IPS DF 19.7 (cell line): Measurements from ENCODE around the gene CLCN1.

Experiments used
- DNase-seq: peaks from one replicate; pipeline ENCODE4 v3.0.0-alpha.2; 2013; ENCODE audit warnings: low read depth, low spot score

The CLCN1 gene

GRCh38 chr7:143295870-143296269 is 20.0 kb upstream of the CLCN1 start:
- no peak for DNase-seq

DNA sequence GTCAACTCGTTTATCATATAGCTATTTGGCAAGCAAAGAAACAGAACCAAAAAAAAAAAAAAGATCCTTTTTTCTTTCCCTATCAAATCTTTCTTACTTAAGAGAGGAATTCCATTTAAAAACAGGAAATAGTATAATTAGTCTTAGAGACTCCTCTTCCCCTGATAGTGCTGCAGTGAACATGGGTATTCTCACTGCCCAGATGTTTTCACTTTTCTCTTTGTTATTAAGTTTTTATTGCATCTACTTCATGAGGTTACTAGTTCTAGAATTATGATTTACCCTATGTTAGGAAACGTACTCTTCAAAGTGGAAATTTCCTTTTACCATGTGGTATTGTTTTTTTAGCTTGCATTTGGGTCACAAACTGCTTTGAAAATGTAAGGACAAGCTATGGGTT is 19.2 kb upstream of the CLCN1 start:
- no peak for DNase-seq

DNA sequence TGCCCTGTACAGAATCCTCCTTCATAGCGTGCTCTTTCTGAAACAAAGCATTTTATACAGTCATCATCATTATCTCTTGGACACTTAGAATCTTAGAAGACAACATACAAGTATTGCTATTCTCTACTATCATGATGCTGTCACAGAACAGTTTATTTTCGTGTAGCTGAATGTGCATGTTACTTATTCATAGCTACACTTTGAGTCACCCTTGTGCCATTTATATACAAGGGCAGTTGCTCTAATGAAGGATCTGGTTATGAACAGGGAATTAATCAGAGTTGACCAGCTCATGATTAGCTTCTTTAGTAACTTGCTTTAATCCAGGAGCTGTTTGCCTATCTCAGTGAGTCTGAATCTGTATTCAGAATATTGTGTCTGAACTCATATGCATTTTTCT is 16.6 kb upstream of the CLCN1 start:
- DNase-seq: no peak

DNA sequence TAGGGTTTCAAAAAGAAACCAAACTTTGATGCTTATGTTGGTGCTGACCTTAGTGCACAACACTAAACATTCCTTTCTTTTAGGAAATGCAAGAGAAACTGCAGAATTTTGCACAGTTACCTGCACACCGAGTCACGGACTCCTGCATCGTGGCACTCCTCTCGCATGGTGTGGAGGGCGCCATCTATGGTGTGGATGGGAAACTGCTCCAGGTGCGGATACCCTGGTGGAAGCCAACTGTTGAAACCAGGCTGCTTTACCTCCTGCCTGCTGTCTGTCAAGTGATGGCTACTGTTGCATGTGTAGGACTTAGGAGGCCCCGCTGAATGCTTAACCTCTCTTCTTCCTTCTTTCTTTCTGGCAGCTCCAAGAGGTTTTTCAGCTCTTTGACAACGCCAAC is 16.1 kb upstream of the CLCN1 start:
- DNase-seq: no peak

DNA sequence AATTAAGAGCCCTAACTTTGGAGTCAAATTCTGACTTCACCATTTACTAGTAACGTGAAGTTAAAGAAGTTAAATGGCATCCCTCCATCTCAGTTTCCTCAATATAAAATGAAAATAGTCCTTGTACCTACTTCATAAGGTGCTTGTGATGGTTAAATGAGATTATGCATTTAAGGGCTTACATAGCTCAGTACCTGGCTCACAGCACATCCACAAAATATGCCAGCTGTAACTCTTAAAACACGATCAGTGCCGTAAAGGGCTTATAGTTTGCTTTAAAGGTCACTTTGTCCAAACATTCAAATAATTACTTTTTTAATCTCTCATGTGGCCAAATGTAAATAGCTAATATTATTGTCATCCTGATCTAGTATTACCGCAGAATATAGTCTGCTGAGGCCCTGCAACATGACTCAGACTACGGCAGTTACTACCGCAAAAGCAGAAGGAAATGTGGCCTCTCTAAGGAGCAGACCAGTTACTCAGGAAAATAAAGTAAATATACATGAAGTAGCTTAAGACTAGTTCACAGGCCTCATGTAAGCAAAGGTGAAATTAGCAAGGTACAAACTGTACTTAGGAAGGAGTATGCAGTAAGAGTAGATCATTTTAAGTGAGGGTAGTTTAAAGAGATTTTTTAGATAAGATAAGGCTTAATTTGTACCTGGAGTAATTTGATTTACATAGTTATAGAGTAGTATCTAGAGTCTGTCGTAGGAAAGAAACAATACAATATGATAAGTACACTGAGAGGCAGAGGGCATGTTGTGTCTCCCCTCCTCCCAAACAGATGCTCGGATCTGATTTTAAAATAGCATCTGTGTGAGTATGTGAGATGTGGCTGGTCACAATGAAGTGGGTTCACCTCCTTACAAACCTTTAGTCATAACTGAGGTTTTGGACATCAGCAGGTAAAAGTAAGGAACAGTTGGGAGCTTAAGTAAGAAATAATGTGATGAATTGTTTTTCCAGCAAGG is 14.7 kb upstream of the CLCN1 start:
- DNase-seq: no peak

DNA sequence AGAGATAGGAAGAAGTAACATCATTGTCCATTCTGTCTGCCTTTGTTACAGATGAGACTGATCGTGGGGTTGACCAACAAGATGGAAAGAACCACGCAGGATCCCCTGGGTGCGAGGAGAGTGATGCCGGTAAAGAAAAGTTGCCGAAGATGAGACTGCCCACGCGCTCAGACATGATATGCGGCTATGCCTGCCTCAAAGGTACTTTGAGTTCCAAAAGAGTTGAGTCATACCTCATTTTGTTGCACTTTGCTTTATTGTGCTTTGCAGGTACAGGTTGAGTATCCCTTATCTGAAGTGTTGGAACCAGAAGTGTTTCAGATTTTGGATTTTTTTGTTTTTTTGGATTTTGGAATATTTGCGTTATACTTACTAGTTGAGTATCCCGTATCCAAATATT is 12.2 kb upstream of the CLCN1 start:
- no peak for DNase-seq

DNA sequence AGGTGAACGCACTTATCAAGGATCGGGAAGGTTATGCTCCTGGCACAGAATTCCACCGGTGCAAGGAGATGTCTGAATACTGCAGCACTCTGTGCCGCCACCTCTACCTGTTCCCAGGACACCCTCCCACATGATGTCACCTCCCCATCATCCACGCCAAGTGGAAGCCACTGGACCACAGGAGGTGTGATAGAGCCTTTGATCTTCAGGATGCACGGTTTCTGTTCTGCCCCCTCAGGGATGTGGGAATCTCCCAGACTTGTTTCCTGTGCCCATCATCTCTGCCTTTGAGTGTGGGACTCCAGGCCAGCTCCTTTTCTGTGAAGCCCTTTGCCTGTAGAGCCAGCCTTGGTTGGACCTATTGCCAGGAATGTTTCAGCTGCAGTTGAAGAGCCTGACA is 11.0 kb upstream of the CLCN1 start:
- no peak for DNase-seq

DNA sequence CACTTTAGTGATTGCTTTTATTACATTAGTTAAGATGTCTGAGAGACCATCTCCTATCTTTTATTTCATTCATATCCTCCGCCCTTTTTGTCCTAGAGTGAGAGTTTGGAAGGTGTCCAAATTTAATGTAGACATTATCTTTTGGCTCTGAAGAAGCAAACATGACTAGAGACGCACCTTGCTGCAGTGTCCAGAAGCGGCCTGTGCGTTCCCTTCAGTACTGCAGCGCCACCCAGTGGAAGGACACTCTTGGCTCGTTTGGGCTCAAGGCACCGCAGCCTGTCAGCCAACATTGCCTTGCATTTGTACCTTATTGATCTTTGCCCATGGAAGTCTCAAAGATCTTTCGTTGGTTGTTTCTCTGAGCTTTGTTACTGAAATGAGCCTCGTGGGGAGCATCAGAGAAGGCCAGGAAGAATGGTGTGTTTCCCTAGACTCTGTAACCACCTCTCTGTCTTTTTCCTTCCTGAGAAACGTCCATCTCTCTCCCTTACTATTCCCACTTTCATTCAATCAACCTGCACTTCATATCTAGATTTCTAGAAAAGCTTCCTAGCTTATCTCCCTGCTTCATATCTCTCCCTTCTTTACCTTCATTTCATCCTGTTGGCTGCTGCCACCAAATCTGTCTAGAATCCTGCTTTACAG is 10.4 kb upstream of the CLCN1 start:
- no peak for DNase-seq

DNA sequence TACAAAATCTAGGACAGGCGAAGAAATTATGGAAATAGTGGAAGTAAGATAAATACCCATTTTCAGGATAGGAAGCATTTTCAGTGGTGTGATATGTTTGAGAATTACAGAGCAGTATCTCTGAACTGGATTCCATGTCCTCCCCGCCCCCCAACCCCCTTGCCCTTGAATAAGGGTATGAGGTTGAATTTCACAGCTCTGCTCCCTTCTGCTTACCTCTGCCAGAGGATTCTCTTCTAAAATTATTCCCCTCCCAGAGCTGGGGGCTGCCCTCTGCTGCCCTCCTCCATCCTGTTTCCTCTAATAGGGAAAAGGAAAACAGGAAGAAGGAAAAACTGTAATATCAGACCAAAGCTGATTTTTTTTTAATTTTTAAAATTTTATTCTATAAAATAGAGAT is 7.3 kb upstream of the CLCN1 start:
- no peak for DNase-seq

DNA sequence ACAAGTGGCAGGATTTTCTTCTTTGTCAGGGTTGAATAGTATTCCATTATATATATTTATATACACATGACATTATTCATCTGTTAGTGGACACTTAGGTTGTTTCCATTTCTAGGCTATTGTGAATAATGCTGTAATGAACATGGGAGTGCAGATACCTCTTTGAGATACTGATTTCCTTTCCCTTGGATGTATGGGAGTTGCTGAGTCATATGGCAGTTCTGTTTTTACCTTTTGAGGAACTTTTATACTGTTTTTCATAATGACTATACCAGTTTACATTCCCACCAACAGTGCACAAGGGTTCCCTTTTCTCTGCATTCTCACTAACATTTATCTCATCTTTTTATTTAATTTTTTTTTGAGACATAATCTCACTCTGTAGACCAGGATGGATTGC is 1.8 kb upstream of the CLCN1 start:
- DNase-seq: no peak

DNA sequence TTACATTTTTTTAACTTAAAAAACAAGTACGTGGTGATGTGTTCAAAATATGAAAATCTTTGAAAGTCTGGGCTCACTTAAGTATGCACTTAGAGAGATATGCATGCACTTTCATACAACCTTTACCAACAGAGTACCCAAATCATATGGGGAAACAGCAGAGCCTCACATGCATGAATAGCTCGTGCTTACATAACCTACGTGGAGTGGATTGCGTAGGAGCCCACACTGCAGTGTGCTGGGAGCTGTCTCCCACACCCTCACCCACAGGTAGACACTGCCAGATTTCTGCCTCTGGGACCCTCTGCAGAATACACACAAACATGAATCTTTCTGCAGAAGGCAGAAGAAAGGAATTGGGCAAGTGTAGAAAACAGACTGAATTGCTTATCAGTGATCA is 581 bp downstream of the CLCN1 start:
- no peak for DNase-seq

DNA sequence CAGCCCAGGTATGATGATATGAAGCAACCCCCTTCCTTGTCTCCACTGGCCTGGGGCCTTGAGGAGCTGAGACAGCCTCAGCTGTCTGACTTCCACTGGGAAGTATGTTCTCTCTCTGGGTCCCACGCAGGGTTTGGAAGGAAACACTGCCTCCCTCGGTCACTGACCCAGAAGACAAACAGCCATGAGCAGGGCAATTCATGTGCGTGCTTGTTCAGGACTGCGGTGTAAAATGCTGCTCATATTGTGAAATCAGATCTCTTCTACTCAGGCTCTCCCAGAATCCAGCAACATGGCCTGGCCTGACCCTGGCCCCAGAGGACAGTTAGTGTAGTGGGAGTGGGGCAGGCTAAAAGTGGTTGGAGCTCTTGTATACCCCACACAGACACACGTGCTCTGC is 2.8 kb downstream of the CLCN1 start:
- no peak for DNase-seq

DNA sequence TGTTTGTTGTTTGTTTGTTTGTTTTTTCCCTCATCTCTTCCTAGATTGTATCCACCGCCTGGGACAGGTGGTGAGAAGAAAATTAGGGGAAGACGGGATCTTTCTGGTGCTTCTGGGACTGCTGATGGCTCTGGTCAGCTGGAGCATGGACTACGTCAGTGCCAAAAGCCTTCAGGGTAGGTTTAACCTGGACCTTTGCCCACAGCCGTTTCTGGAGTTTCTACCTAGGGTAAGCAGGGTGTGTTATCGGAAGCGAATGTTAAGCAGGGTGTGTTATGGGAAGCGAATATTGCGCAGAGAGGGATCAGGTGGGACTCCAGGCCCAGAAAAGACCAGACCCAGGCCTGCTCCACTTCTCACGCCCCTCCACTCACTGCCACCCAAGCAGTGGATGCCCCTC is 4.7 kb downstream of the CLCN1 start:
- DNase-seq: no peak

DNA sequence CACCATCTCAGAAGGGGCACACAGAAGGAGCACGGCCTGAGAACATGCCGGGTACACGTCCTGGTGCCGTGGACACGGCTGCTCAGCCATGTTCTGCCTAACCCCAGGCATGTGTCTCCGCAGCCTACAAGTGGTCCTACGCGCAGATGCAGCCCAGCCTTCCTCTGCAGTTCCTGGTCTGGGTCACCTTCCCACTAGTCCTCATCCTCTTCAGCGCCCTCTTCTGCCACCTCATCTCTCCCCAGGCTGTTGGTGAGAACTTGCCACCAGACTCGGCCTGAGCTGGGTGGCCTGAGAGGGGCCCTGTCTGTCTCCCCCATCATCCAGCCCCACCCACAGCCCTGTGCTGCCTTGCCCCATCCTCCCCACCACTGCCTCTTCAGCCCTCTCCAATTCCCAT is 5.3 kb downstream of the CLCN1 start:
- no peak for DNase-seq

- DNase-seq: no peak
Measured at GRCh38 chr7:143321734-143322133, 5.8 kb downstream of the CLCN1 start.

DNA sequence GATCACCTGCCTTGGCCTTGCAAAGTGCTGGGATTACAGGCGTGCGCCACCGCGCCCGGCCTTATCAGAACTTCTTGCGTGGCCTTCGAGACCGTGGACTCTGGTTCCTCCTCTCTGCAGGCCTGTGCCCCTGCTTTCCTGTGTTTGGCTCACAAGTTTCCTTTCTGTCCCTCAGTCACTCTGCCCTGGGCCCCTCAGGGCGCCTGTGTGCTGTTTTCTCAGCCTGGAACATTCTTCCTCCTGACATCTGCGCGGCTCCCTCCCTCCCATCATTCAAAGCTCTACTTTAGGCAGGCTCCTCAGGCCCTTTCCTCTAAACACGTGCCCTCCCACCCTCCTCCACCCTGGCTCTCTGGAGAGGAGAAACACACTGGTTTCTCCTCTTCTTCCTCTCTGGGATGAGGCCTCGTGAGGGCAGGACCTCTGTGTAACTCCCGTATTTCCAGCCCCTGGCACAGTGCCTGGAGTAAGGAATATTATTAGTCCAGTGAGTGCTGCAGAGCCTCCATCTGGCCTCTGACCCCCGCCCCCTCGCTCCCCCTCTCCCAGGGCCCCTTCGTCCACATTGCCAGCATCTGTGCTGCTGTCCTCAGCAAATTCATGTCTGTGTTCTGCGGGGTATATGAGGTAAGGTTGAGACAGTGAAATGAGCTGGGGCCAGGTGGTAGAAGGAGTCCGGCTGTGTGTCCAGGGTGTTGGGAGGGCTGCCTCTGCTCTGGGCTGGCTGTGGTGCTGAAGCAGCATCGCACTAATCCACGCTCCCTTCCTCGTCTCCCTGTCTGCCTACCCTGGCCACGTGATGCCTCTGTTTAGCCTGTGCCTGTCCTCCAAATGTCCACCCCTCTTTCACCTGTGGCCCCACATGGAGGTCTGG is 7.1 kb downstream of the CLCN1 start:
- DNase-seq: no peak

- DNase-seq: no peak
Measured at GRCh38 chr7:143323653-143324052, 7.7 kb downstream of the CLCN1 start.

DNA sequence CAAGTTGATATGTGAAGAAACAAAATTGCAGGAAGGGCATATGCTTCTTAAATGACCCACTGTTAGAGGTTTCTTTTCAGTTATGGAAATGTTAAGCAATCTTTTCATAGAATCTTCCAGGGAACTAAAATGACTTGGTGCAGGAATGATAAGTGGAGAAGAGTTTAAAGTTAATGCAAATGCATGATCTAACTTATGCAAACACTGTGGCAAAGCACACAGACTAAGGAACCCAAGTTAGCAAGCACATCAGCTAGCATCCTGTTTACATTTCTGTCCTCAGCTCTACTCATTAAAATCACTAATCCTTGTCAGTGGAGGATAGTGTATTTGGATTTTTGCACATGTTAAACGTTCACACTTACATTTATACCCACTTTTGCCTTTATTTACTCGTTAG is 9.3 kb downstream of the CLCN1 start:
- DNase-seq: no peak

- no peak for DNase-seq
Measured at GRCh38 chr7:143327903-143328302, 12.0 kb downstream of the CLCN1 start.

DNA sequence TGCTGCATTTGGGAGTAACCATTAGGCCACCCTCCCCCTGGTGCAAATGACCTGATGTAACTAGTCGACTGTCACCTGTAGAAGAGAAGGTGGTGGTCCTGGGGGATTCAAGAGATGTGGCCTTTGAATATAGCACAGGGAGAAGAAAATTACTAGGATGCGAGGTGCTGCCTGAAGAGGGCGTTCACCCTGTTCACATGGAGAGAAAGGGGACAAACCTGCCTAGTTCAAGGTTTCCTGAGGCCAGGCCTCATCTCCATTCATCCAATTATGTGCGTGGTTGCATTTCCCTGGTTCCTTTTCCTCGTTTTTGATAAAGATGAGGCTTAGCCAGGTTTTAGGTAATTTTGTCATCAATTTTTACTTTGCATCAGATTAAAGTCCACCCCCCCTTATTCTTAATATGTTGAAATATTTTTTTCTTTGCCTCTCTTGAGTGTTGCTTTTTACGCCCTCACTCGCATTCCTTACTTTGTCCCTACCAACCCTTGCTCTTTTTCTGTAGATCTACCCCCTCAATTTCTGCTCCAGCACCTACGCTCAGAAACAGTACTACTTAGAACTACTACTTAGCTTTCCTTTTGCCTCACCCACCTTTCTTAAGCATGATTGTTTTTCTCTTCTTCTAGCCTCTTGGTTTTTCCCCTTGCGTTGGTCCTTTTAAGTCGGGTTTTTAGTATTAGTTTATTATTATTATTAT is 13.7 kb downstream of the CLCN1 start:
- no peak for DNase-seq

GRCh38 chr7:143331179-143331801 is 15.4 kb downstream of the CLCN1 start:
- DNase-seq: no peak
